GM21717 (cell line): ENCODE results near the gene RMND5A.

Experiments
- ATAC-seq: cut with Tn5 transposase; IDR thresholded peaks from one replicate; pipeline ENCODE4 v1.9.1; 2021; ENCODE audit warnings: mild to moderate bottlenecking, moderate library complexity; ENCODE audit not compliant: unreplicated experiment

The RMND5A gene, protein sequence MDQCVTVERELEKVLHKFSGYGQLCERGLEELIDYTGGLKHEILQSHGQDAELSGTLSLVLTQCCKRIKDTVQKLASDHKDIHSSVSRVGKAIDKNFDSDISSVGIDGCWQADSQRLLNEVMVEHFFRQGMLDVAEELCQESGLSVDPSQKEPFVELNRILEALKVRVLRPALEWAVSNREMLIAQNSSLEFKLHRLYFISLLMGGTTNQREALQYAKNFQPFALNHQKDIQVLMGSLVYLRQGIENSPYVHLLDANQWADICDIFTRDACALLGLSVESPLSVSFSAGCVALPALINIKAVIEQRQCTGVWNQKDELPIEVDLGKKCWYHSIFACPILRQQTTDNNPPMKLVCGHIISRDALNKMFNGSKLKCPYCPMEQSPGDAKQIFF

DNA sequence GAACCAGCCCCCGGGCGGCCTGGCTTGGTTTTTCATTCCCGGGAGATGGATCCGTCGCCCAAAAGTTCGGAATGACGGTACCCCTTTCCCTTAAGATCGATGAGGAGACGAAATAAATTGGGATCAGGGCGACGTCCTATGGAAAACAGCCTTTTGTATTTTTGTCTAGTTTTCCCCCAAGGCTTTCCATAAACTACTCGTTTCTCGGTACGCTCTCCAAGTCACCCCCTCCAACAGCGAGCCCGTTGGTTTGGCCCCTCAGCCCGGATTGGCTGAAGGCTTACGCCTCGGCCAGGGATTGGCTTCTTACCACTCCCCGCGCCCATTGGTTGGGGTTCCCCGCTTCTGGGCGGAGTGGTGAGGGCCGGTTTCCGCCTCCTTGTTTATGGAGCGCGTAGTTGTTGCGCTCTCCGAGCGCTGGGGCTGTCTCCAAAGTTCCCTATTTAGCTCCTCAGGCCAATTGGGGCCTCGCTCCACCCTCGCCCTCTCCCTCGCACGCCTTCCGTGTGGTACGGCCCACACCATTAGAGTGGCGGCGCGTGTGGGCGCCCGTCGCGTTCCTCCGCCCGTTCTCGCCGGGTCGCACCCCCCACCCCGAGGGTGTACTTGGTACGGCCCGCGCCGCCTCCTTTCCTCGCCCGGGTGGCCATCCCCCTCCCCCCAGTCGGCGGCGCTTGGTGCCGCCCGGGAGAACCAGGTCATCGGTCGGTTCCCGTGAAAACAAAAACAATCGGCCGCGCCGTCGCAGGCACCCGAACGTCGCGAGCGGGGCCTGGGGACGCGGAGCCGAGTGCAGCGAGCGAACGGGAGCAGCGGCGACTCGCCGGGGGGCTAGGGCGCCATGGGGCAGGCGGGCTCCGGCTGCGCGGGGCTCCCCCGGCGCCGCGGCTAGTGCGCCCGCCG, at the start of gene RMND5A:
Gene RMND5A (plus strand): TSS at position 655 of the 903 bp plus-strand sequence. CDS start 377 bp downstream, outside the sequence.
- peak; percentile 92 for ATAC-seq

DNA sequence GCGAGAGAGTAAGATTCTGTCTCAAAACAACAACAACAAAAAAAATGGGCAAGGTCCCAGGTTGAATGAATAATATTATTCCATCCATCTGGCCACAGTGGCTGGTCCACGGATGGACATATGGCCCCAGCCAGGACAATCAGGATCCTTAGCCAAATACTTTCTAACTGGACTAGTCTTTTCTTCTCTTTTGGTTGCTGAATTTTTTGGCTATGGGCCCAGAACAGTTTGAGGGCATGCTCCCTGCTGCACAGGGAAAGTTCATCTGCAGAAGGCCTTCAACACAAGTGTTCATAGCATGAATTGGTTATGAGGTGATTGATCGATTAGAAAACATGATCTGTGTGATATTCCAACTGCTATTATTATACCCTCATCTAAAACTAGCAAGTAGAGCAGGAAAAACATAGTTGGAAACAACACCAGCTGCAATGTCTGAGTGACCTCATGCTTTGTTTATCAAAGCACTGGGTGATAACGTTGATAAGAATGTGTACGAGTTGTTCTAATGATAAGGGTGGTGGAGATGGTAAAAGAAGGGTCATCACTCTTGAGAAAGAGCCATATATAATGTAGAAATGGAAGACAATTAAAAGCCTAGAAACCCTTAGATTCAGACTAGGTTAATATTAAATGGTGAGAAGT, 48.6 kb upstream of the RMND5A start:
- no peak for ATAC-seq

DNA sequence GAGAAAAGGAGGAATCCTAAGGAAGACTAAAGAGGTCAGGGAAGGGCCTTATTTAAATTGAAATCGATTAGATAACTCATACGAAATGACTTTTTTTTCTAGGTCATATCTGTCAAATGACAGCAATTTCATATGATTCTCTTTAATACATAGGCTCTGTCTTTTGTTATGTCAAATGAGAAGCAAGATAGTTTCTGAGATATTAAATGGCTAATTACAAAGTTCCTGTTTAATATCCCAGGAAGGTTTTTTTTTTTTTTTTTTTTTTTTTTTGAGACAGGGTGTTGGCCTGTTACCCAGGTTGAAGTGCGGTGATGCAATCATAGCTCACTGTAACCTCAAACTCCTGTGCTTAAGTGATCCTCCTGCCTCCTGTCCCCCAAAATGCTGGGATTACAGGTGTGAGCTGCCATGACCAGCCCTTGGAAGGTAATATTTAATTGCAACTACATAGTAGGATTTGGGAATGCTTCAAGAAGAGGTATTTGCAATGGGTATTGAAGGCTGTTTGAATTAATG, 48.0 kb upstream of the RMND5A start:
- no peak for ATAC-seq

DNA sequence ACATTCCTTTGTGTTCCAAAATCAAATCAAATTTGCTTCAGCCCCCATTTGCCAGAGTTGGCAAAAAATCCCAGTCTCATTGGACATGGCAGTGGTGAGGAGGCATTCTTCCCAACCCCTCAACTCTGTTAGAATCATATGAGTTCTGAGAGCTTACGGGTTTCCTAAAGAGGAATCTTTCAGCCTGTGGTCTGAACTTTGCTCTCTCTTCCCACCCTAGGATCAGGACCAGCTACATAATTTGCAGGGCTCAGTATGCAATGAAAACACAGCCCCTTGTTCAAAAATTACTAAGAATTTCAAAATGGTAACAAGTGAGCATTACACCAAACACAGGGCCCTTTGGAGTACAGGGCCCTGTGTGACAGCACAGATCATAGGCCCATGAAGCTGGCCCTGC, 47.1 kb upstream of the RMND5A start:
- ATAC-seq: no peak

DNA sequence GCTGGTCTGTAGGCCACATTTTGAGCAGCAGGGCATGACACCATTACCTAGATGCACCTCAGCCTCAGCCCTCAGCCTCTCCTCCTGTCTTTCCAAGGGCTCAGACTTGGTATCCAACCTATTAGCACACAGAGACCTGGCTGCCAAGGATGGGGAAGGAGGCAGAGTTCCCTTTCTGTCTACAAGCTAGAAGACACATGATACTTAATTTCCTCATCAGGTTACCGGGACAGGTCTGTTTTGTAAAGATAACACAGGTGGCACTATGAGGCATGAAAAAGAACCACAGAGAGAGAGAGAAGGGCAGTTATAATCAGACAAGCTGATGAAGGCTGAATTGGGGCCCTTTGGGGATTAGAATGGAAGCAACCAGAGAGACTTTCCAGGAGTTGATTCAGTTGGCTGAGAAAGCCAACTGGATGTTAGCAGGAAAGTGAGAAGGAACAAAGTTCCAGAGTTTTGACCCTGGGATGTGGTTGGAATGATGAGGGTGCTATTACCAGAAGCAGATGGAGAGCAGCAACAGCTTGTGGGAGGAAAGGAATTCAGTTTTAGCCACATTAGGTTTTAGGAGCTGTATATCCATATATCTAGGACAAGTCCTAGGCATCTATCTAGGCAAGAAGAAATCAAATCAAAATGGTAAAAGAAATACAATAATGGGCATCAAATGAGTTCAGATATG, 46.0 kb upstream of the RMND5A start:
- ATAC-seq: no peak

DNA sequence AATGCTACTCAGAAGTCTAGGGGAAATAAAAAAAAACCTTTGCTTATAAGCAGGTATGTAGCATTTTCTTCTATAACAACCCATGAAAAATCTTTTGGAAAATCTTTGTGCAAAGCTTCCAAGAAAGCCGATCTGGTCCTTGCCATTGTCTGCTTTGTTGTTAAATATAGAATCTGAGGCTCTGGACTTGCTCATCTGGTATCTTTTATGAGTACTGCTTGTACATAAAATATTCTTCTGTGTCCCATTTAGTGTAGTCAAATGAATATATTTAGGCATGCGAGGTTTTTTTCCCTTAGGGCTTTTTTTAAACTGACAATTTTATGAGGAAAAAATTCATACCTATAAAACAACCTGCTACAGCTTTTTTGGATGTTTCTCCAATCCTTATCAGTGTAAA, 45.0 kb upstream of the RMND5A start:
- ATAC-seq: no peak

DNA sequence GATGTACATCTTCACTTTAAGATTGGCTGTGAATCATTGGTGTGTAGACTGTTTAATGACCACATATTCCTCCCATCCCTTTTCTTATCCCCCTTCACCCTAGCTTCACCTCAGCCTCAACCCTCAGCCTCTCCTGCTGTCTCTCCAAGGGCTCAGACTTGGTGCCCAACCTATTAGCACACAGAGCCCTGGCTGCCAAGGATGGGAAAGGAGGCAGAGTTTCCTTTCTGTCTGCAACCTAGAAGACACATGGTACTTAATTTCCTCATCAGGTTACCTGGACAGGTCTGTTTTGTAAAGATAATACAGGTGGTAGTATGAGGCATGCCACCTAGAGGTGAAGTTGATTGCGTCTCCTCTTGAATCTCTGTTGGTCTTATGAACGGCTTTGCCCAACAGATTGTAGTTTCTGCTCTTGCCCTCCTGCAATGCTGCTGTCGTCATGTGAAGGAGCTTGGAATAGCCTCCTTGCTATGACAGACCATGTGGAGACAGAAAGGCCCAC, 44.5 kb upstream of the RMND5A start:
- no peak for ATAC-seq

DNA sequence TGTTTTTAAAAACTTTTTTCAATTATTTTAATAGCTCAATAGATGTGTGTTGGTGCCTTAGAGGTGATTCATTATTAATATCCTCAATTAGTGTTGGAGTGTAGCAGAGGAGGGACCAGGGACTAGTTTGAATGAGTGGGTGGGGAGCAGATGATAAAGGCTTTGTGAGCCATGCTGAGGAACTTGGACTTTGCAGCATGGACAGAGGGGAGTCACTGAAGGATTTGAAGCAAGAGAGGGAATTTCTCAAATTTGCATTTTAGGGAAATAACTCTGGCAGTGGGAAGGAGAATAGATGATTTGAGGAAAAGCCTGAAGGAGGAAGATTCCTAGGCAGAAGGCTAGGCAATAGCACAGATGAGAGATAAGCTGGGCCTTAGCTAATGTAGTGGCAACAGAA, 42.3 kb upstream of the RMND5A start:
- no peak for ATAC-seq

DNA sequence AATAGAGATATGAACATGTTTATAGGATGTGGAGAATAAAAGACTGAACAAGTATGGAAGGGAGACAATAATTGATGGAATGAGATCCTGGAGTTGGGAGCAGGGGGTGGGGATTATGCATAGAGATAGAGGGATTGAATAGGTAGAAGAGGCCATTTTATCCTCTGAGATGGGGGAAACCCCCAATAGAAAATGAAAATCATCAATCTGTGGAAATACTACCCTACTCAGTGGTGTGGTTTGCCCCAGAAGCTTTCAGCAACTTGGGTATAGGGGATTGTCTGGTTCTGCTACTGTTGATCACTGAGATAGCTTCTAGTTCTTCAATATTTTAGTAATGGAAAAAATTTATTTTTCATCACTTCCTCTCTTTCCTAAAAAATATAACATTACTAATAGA, 41.1 kb upstream of the RMND5A start:
- ATAC-seq: no peak

DNA sequence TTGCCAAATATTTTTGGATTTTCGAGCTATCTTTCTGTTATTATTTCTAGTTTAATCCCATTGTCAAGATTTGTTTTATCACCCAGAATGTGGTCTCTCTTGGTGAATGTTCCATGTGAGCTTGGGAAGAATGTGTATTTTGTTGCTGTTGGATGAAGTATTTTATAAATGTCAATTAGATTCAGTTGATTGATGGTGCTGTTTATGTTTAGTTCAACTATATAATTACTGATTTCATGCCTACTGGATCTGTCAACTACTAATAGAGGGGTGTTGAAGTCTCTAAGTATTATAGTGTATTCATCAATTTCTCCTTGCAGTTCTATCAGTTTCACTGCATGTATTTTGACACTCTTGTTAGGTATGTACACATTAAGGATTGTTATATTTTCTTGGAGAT, 34.7 kb upstream of the RMND5A start:
- ATAC-seq: no peak

DNA sequence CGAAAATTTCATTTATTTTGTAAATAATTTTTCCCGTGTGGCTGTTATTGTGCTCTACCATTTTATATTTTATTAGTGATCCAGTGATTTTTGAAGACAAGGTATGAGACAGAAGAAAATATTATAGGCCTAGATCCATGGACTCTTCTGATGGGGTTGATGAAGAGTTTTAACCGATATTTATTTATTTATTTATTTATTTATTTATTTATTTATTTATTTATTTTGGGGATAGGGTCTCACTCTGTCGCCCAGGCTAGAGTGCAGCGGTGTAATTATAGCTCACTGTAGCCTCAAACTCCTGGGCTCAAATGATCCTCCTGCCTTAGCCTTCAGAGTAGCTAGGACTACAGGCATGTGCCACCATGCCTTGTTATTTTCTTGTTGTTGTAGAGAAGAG, 33.6 kb upstream of the RMND5A start:
- no peak for ATAC-seq

DNA sequence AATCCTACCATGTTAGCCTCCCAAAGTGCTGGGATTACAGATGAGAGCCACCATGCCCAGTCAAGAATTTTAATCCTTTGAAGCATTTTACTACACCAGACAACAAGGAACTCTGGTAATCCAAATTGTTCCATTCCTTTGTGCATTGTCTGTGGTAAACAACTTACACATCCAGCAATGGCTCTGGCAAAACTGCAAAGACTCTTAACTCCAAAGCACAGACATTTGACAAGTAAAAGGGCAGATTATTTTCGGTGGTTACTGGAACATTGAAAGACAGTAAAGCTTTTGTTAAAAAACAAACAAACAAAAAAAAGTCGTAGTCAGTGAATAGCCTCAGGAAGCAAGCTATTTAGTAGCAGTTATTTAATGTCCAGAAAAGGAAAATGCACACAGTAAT, 33.2 kb upstream of the RMND5A start:
- no peak for ATAC-seq

DNA sequence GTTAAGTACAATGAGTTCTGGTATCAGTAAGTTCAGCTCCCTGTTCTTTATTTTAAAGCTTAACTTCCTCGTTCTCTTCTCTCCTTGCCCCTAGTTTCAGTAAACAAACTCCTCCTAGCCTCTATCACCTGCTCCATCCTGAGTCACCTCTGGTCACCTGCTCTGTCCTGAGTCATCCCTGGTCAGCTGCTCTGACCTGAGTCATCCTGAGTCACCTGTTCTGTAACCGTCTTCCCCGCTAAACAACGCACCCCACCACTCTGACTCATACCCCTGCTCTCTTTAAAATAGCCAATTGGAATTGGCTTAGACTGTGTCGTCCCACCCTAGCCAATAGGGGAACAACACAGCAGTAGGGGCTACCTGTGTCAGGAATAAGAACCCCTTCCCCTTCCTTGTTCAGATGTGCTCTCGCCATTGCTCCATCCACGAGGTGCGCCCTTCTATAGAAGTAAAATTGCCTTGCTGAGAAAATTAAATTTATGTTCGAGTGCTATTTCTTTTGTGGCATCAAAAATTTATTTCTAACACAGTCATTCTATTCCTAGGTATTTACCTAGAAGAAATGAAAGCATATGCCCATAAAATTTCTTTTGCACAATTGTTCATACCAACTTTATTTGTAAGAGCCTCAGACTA, 24.9 kb upstream of the RMND5A start:
- no peak for ATAC-seq

DNA sequence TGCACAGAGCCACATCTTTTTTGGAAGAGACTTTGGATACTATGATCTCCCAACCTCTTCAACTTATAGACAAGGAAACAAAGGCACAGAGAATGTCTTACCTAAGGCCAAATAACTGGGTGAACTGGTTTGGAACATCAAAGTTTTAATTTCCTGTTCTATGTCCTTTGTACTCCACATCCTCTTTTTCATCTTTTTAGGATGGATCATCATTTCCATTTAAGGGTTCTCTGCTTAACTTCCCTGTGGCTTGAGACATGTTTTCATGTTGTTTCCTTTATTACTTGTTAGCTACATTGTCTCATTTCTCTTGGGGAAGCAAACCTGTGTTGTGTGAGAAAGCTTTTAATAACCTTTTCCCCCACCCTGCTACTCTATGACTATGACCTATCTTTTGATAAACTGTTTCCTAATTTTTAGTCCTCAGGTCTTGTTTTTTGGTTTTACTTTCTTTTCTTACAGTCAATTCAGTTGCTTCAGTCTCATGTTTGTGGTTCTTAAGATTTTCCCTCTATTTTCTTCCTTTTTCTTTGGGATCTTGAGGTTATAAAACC, 22.5 kb upstream of the RMND5A start:
- ATAC-seq: no peak

DNA sequence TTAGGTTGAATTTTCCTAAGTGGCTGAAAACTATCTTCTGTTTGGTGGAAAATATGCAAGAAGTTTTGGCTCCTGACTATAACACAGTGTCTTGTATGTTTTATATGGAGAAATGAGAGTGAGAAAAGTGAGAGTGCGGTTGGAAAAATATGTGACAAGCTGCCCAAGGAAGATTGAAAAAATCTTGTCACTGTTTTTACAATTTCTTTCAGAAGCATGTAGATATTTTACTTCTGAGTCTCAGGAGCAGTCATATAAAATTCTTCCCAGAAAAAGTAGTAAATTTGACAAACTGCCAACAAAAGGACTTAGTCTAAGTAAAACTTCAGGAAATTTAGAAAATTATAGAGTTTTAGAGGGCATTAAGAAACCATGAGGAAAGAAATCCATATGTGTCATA, 19.4 kb upstream of the RMND5A start:
- no peak for ATAC-seq

DNA sequence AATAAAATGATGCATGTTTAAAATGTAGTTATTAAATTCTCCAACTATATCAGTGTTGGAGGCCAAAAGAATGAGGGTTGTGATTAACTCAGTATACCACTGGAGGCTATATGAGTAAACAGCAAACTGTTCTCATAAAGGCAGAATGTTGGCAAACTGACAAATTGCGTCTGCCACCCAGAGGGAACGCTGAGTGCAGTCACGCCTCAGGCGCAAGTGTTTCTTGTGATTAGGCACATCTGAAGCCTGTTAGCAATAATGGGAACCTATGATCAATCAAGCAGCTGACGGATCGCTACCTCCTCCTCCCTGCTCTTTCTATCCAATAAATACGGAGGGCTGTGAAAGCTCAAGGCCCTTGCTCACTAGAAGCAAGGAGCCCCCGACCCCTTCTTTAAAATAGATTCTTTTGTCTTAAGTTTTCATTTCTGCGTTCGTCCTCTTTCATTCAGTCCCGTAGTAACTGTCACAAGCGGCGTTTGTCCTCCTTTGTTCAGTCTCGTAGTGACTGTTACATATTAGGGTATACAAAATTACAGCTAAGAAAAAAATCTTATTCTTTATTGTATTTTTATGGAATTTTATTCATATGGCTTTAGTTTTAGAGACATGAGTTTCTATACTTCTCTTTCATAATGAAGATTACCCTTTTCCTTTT, 16.3 kb upstream of the RMND5A start:
- no peak for ATAC-seq

DNA sequence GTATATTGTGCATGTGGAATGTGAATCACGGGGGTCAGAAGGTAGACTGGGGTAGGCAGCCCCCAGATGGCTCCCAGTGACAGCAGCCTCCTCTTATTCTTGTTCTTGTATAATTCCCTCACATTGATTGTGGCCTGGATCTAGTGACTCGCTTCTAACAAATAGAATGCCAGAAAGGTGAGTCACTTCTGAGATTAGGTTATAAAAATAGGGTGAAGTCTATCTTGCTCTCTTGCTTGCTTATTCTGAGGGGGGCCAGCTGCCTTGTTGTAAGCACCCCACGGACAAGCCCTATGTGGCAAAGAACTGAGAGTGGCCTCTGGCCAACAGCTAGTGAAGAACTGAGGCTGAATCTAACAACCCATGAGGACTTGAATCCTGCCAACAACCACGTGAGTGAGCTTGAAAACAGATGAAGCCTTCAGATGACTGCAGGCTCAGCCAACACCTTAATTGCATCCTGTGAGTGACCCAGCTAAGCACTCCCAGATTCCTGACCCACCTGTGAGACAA, 15.6 kb upstream of the RMND5A start:
- no peak for ATAC-seq

DNA sequence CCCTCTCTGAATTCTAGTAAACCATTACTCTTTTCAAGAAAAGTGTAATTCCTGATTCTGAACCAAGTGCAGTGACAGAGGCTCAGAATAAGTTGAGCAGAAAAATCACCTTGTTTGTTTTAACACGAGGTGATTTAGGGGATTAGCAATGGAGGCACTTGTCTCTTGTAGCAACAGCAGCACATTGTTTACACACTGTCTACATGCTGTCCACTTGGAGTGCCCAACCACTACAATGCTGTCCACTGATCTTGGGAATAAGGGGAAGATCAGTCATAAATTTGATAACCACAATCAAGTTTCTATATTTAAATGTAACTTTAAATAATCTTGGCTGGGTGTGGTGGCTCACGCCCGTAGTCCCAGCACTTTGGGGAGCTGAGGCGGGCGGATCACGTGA, 13.9 kb upstream of the RMND5A start:
- no peak for ATAC-seq

DNA sequence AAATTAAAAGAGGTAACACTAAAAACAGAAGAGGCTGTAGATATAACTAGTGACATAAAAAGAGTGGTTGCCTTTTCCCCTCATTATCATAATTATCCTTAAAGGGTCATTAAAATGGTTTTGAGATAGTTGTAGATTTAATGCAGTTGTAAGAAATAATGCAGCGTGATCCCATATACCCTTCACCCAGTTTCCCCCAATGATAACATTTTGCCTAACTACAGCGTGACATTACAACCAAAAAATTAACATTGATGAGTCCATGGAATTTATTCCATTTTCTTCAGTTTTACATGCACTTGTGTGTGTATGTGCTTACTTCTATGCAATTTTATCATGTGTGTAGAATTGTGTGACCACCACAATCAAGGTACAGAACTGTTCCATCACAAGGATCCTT, 13.2 kb upstream of the RMND5A start:
- ATAC-seq: no peak
